ENCODE measurements around the gene PDE10A. TPM values are rescaled to one million over a fixed set of nuclear protein-coding genes. Genes with fewer than 3 reads are reported as not detected.
"Not testable (repeated sequence)": the region's sequence is repeated elsewhere in the genome, so short reads cannot be mapped to it uniquely, and the experiment has no call there.

PDE10A gene
- total RNA-seq, 1 donor from 2014 or later = 62.7 TPM

DNA sequence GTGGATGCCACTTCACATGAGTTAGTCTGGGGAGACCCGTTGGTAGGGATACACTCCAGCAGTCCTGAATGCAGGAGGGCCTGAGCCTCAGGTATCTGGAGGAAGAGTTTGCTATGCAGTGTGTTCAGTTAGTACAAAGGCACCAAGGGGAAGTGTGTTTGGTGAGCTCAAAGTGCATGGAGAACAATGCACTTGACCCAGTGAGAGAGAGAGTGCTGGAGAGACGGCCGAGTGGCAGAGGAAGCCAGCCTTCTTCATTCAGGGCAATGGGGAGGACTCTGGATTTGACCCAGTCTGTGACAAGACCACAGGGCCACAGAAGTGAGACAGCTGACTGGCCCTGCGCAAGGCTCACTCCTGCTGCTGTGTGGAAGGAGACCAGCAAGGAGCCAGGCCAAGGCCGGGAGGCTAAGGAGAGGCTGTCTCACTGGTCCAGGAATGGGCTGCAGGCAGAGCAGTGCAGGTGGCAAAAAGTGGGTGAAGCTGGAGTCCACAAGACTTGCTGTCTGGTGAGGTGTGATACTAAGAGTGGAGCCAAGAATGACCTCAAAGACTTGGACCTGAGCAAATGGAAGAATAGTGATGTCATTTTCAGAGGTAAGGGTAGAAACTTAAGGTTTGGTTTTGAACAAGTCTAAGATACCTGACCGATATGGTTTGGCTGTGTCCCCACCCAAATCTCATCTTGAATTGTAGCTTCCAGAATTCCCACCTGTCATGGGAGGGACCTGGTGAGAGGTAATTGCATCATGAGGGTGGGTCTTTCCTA lies 38.0 kb downstream of the PDE10A start:
- no peak for DNase-seq

DNA sequence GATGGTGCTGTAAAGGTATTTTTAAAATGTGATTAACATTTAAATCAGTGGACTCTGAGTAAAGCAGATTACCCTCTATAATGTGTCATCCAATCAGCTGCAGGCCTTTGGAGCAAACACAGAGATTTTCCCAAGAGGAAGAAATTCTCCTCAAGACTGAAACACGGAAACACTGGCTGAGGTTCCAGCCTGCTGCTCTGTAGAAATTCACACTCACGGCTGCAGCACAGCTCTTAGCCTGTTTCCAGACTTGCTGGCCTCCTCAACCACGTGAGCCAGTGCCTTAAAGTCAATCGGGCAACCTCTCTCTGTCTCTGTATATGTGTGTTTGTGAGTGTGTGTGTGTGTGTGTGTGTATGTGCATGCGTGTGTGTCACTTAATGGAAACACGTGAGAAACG lies 41.1 kb downstream of the PDE10A start:
- no peak for DNase-seq

DNA sequence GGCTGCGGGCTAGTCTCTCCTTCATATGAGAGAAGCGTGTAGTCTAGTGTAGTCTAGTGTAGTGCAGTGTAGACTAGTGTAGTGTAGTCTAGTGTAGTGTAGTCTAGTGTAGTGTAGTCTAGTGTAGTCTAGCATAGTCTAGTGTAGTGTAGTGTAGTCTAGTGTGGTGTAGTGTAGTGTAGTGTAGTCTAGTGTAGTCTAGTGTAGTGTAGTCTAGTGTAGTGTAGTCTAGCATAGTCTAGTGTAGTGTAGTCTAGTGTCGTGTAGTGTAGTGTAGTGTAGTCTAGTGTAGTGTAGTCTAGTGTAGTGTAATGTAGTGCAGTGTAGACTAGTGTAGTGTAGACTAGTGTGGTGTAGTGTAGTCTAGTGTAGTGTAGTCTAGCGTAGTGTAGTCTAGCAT lies 44.1 kb downstream of the PDE10A start:
- DNase-seq = not testable (repeated sequence)

DNA sequence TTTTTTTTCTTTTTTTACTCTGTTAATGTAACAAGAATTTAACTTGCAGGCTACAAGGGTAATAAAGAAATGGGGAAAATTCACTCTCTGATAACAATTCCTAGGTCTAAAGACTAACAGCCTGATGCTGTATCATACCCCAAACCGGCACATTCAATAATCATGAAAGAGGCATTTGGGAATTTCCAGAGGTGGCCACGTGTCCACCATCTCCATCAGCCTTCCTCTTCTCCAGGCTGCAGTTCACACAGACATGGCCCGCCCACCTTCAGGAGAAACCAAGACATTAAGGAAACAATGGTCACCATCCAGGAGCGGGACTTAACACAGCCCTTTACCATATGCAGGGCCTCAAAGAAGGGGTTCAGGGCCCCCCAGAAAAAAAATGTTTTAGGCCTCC lies 44.8 kb downstream of the PDE10A start:
- no peak for DNase-seq

DNA sequence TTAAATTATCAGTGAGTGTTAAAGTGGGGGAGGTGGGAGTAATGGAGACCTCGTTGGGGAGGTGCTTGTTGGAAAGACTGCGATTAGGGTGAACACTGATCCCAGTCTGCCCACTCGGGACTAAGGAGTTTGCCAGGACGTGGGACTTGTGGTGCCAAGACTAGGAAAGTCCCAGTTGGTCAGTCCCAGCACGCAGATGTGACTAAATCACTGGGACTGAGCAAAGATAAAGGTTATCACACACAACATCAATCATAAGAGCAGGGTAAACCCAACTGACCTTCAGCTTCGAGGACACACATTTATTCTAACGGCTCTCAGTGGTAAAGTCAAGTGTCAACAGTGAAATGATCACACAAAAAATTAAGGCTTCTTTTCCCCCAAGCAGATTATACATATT lies 45.5 kb downstream of the PDE10A start:
- no peak for DNase-seq

DNA sequence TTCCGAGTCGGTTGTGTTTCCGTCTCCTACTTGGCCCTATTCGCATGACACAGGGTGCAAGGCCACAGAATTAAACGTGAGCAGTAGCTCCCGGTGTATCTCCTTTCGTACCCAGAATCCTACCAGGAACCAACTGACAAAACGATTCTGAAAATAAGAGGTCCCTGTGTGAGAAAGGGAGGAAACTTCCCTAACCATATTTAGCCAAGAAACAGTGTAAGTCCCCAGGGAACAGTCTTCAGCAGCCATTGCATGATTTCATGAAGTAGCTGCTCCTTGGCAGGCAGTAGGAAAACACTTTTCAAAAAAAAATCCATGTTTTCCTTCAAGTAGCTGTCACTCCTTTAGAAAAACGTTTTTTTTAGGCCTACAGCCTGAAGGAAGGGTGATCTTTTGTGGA lies 46.9 kb downstream of the PDE10A start:
- DNase-seq = no peak

DNA sequence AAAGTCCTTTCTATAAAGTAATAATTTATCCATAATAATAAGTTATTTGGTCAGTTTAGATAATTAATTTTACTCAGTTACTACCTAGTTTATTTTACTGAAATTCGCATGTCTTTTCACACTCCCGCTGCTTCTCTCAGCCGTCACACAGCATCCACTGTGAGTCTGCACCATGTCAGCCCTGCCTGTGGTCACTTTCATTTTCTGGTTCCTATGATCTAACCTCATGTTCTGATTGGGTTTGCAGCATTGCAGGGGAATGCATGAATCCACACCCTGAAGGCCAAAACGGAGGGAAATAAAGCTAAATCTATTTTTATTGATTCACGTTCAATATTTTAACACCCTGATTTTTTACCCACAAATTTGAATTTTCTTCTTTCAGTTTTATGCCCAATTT lies 47.4 kb downstream of the PDE10A start:
- DNase-seq = no peak

DNA sequence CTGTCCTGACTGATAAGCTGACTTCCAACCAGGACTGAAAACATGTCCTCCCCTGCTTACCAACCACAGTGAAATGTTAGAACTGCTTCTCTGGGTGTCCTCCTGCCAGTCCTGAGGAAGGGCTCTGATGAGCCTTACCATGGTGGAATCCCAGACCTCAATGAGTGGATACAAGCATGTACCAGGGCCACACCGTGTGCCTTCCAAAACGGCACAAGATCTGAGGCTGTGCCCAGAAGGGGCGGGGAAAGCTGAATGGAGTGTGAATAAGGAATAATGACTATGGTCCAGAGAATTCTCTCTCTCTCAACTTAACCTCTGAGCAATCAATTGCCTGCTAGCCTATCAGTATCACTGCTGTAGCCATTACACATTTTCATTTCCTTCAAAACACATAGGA lies 51.7 kb downstream of the PDE10A start:
- no peak for DNase-seq

DNA sequence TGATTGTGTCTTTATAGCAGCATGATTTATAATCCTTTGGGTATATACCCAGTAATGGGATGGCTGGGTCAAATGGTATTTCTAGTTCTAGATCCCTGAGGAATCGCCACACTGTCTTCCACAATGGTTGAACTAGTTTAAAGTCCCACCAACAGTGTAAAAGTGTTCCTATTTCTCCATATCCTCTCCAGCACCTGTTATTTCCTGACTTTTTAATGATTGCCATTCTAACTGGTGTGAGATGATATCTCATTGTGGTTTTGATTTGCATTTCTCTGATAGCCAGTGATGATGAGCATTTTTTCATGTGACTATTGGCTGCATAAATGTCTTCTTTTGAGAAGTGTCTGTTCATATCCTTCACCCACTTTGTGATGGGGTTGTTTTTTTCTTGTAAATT lies 54.5 kb downstream of the PDE10A start:
- DNase-seq = not testable (repeated sequence)

DNA sequence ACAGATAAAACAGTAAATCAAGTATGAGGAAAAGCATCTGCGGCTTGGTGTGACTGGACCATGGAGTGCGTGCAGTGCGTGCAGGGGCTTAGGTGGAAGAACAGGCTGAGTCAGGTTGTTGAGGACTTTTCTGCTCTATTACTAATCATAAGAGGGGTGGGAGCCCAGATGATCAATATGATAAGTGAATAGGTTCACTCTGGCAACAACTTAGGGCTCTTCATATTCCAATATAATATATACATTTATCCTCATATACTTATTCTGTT lies 56.4 kb downstream of the PDE10A start:
- DNase-seq = no peak

DNA sequence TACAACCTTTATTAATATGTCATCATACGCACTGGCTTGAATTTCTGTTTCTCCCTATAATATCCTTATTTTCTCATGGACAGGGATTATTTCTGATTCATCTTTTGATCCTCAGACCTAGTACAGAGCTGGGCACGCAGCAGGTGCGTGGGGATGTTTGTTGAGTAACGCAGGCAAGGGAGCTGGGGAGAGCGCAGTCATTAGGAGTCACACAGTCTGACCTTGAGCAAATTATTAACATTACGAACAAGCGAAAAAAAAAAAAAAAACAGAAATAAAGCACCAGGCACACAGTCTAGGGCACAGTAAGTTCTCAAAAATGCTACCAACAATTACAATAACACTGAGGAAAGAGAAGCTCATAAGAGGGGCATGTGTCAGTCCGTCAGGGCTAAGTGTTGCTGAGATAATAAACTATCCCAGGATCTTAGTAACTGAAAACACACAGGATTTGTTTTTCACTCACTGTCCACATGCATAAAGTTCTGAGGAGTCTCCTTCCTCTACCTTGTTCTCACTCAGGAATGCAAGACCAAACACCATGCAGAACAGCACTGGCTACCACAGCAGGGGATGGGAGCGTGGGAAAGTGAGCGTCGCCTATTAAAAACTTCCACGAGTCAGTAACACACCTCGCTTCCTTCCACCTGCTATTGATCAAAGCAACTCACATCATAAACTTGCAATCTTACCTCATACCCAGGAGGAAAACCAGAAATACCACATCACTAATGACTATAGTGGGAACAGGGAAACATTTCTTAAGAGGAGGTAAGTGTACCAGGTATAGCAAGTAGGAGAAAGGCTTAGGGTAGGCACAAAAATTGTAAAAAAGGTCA lies 56.9 kb downstream of the PDE10A start:
- DNase-seq = no peak

DNA sequence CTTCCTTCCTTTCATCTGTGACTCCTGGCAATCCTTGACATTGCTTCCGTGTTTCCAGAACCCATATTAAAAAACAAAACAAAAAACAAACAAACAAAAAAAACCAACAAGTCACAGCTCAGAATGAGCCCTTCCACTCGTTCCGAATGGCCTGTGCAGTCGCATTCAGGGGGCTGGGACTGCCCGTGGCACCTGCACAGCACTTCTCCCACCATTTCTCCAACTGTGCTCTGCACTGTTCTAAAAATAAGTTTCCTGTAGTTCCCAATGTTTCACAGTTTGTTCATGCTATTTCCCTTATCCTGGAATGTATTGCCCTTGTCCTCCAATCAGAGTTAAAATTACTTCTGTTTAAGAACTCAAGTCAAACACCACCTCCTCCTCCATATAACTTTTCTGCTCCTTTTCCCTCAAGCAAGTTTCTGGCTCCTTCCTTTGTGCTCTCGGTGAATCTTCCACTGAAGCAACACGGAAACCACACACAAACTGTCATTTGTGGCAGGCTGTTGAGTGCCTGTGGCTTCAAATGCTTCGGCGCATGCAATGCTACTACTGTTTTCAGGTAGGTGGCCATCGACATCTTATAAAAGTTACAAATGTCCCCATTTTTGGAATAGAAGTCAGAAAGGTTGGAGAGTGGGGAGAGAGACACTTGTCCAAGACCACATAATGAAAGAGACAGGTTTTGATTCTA lies 57.7 kb downstream of the PDE10A start:
- DNase-seq = no peak

DNA sequence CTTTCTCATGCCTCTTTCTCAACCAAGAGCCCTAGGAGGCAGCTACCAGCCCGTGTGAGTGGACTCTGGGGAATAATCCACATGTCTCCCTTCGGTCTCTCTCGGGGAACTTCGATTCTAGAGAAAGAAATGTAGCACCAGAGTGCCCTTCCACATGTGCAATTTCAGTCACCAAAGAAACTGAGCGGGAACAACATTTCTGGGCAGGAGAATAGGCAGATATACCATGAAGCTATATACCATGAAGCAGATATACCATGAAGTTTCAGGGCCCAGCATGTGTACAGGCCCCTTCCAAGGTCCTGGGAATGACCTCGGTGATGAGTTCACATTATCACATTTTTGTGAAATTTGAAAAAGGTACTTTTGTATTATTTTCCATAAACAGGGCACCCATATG lies 60.8 kb downstream of the PDE10A start:
- DNase-seq = no peak

DNA sequence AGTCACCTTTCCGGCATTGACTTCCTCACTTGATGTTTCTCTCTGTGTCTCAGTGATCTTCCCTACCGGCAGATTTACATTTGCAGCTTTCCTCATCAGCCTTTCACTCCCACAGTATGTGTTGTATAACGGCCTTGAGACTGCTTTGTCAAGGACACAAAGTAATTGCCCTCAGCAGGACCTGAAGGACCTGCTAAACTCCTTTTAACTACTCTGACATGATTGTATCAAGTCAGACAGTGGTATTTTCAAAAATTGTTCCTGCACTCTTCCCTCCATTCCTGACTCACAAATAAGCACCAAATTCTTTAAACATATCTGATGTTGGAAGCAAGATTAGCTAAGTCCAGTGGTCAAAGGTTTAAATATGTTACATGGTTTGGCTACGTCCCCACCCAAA lies 62.4 kb downstream of the PDE10A start:
- DNase-seq = no peak

DNA sequence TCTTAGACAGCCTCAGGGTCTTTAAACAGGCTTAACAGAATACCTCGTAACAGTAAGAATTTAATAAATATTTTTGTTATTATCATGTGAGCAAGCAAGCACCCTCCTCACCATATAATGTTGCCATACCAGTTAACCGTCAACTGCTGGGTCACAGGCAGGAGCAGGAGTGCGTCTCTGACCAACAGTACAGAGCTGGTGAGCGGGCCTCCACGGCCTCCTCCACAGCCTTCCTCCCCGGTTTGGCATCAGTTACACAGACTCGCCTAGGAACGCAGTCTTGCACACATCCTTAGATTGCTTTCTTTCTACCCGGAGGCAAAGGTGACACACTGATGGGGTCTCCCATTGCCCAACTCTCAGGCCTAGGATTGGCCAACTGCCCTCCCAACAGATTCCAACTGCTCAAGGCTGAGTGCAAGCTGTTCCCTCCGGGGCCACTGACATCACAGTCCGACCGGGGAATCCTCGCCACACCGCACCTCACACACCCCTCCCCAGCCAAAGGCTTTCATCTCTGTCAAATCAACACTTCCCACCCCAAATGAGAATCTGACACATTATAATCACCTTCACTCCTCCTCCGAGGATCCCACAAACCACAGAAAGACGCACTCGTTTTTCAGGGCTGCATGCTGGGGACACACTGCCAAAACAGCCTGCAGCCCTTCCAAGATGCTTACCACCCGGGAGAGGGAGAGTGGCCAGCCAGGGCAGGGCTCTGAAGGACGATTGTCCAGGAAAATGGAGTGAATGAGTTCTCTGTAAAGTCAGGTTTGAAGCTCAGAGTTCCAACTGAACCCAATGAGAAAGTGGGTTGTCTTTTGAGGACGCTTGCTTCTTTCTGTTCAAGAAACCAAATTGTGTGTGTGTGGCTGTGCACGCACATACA lies 63.2 kb downstream of the PDE10A start:
- DNase-seq = no peak

DNA sequence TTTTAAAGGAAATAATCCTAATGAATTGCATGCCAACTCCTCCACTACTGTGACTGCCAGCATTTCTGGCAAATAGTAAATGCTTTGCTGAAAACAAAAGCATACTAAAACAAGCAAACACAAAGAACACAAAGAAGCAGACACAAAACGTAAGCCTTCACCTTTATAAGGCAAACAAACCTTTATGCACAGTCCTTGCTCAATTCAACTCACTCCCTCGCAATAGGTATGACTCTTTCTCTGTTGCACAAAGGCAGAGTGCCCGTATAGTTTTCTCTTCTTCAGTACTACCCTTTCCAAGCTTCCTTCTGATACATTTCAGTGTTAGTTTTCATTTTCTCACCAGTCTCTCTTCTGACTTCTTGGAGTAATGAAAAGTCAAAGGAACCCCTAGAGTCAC lies 63.9 kb downstream of the PDE10A start:
- DNase-seq = no peak

DNA sequence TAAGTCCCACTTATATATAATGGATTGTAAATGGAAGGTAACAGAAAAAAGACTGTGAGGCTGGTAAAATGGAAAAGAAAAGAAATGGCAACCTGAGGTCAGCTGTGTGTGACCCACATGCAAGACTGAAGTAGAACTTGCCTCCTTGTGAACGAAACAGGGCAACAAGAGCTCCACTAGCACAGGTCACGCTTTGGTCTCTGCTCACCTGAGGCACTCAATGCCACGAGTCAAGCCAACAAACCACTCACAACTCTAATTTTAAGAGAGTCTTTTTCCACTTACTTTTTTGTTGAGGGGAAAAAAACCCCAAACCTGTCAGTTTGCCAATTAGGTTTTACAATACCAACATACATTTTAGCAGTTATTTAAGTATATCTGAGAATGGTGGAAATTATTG lies 65.2 kb downstream of the PDE10A start:
- DNase-seq = no peak

DNA sequence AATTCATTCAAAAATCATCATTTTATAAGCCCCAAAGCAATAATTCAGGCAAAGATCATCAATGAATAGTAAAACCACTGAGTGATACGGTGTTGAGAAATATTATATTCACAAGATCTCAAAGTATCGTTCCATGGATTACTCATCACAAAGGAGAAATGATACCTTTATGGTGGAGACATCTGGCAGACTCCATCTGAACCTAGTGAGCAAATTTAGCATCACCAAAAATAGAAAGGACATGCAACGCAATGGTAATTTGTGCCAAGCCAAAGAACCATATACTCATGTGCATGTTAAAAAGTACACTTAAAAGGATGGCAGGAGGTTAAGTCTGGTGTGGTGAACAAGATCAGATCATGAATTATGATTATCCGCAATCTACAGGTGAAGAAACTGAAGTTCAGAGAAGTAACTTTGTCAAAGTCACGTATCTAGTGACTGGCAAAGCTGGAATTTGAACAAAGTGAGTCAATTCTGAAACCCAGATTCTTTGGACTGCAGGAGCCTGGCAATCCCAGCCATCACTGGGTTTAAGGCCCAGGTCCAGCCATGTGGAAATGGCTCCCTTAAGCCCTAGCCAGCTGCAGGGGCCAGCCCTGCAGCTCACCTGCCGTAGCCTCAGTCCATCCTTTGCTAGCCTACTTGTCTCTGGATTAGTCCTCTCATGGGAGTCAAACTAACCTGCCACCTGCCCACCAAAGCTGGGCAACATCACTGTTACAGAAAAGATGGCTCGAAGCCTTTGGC lies 68.3 kb downstream of the PDE10A start:
- DNase-seq = no peak

DNA sequence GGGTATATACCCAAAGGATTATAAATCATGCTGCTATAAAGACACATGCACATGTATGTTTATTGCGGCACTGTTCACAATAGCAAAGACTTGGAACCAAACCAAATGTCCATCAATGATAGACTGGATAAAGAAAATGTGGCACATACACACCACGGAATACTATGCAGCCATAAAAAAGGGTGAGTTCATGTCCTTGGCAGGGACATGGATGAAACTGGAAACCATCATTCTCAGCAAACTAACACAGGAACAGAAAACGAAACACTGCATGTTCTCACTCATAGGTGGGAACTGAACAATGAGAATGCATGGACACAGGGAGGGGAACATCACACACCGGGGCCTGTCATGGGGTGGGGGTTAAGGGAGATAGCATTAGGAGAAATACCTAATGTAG lies 70.1 kb downstream of the PDE10A start:
- not testable (repeated sequence) for DNase-seq

DNA sequence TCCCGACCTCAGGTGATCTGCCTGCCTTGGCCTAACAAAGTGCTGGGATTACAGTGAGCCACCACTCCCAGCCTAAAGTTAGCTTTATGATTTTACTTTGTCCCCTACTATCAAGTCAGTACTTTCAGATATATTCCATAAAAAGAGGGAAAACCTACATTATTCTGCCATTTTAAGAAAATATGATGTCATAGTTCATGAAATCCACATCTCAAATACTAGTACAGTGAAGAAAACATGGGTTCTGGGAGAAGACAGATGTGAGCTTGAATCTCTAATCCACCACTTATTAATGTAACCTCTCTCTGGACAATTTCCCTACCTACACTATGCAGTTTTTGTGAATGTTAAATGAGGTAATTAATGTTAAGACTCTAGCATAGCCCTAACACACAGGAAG lies 74.5 kb downstream of the PDE10A start:
- no peak for DNase-seq

DNA sequence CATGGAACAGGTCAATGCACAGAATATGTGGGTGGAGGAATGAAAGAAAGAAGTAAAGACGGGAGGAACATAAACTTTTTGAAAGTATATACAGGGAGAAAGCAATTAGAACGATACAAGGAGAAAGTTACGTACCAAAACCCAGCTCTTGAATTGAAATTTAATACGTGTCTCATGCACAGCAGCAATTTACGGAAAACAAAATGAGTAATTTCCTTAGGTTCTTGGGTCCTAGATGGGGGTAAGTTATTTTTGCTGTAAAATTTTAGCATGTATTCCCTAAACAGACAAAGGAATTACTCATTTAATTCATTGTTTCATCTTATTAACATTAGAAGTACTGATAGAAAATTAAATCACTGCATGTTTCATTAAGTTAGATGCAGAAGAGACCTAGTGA lies 75.8 kb downstream of the PDE10A start:
- DNase-seq = no peak

DNA sequence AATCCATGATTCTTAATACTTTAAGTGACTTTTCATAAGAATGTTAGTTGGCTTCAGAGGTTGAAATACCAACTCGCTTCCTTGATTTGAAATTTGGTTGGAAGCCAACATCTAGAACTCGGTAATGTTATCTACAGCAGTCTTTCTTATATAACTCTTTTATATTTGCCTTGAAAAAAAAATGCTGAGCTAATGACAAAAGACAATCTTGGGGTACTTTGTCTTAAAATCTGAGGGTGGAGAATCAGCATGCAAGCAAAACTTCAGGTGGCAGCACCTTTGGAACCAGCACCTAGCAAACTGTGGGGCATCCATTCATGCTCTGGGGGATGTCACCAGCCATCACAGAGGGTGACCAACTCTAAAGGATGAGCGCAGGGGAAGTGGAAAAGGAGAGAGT lies 76.3 kb downstream of the PDE10A start:
- DNase-seq = no peak

Data from occipital lobe (tissue), 2 donors.